Fibroblast of pulmonary artery (primary cell): ENCODE results near the gene ARID3A.

Experiments
- DNase-seq: peaks from one replicate; pipeline ENCODE4 v3.0.0-alpha.2; 2010; ENCODE audit warnings: low read depth
- H3K4me3 ChIP-seq: replicated peaks from 2 replicates; pipeline ENCODE4 v1.5.1; 2011; ENCODE audit warnings: low read depth, mild to moderate bottlenecking, control low read depth, low read length, moderate library complexity
- TF ChIP-seq, protein P1 (sequence below): IDR thresholded peaks from 2 replicates; pipeline ENCODE4 v1.5.1; 2011; ENCODE audit warnings: mild to moderate bottlenecking, control low read depth, low read length, inconsistent platforms; ENCODE audit errors: missing control alignments

ARID3A gene

DNA sequence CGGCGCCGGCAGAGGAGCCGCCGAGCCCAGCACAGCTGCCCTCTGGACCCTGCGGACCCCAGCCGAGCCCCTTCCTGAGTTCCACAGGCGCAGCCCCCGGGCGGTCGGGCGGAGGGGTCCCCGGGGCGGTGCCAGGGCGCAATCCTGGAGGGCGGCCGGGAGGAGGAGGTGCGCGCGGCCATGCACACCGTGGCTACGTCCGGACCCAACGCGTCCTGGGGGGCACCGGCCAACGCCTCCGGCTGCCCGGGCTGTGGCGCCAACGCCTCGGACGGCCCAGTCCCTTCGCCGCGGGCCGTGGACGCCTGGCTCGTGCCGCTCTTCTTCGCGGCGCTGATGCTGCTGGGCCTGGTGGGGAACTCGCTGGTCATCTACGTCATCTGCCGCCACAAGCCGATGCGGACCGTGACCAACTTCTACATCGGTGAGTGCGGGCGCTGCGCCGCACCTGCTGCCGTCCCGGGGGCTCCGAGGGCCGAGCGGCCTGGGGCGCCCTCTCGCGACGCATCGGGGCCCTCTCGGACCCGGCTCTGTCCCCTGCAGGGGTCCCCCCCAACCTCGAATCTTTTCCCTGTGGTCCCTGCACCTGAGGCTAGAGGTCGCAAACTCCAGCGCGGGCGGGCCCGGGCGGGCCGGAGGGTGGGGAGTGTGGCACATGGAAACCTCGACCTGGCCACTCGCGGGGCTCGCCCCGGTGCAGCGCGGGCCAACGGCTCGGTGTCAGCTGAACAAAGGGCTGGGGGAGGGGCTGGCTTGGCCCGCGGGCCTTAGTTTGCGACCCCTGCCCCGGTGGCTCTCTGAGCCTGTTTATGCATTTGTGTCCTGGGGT, 8.3 kb upstream of the ARID3A start, which contains the start of gene KISS1R:
TSS of gene KISS1R (plus strand) at position 11 of the 829 bp plus-strand sequence. CDS start at position 181, 170 bp downstream.
- TF ChIP-seq, protein P1, sequence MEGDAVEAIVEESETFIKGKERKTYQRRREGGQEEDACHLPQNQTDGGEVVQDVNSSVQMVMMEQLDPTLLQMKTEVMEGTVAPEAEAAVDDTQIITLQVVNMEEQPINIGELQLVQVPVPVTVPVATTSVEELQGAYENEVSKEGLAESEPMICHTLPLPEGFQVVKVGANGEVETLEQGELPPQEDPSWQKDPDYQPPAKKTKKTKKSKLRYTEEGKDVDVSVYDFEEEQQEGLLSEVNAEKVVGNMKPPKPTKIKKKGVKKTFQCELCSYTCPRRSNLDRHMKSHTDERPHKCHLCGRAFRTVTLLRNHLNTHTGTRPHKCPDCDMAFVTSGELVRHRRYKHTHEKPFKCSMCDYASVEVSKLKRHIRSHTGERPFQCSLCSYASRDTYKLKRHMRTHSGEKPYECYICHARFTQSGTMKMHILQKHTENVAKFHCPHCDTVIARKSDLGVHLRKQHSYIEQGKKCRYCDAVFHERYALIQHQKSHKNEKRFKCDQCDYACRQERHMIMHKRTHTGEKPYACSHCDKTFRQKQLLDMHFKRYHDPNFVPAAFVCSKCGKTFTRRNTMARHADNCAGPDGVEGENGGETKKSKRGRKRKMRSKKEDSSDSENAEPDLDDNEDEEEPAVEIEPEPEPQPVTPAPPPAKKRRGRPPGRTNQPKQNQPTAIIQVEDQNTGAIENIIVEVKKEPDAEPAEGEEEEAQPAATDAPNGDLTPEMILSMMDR, result peak; percentile 7
- H3K4me3 ChIP-seq, result no peak within 1 kb of the TSS
- DNase-seq, result no peak

DNA sequence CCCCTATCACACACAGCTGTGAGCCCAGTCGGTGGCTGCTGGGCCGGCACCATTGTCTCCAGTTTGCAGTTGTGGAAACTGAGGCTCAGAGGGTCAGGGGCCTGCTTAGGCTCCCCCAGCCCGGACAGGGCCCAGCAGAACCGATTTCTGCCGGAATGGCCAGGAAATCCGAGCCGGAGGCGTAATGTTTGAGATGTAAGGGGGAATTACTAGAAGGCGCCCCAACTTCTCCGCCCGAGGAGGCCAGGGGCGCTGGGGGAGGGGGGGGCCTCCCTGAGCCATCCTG, 7.7 kb upstream of the ARID3A start:
- TF ChIP-seq, protein P1, result no peak
- H3K4me3 ChIP-seq, result no peak overlapping the region
- no peak for DNase-seq

DNA sequence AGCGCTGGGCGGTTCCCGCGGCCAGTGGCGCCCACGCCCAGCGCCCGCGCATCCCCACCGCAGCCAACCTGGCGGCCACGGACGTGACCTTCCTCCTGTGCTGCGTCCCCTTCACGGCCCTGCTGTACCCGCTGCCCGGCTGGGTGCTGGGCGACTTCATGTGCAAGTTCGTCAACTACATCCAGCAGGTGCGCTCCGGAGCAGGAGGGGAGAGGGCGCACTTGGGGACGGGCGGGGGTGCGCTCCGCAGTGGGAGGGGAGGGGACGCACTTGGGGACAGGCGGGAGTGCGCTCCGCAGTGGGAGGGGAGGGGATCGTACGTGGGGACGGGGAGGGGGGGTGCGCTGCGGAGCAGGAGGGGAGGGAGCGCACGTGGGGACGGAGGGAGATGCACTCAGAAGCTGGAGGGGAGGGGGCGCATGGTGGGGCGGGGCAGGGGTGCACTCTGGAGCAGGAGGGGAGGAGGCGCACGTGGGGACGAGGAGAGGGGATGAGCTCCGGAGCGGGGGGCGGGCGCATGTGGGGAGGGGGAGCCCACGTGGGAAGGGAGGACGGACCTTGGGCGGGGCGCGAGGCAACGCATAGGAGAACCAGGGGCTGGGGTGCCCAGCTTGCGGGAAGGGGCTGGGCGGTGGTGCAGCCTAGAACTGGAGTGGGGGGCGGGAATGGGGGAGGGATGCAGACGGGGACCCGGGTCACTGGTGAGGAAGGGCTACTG, 7.2 kb upstream of the ARID3A start:
- H3K4me3 ChIP-seq, result no peak overlapping the region
- no peak for DNase-seq
- TF ChIP-seq, protein P1, result no peak

DNA sequence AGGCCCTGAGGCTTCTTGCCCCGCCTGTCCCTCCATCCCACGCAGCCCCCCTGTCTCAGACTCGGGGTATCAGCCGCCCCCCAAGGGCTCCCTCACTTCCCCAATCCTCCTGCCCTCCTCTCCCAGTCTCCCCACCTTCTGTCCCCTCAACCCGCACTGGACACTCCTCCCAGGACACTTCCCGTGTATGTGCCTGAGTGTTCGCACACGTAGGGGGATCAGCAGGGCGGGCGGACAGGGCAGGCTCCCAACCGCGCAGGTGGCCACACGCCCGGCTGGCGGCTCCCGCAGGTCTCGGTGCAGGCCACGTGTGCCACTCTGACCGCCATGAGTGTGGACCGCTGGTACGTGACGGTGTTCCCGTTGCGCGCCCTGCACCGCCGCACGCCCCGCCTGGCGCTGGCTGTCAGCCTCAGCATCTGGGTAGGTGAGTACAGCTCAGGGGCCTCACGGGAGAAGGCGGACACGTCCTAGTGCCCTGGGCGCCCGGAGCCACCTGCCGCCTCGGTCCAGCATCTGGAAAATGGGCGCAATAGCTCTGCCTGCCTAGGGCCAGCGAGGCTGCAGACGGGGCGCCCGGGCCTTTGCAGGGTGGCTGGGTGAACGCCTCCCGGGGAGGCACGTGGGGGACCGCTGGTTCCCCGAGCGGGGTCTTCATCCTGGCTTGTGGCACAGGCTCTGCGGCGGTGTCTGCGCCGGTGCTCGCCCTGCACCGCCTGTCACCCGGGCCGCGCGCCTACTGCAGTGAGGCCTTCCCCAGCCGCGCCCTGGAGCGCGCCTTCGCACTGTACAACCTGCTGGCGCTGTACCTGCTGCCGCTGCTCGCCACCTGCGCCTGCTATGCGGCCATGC, 6.4 kb upstream of the ARID3A start:
- TF ChIP-seq, protein P1, result no peak
- no peak for DNase-seq
- no peak overlapping the region for H3K4me3 ChIP-seq

DNA sequence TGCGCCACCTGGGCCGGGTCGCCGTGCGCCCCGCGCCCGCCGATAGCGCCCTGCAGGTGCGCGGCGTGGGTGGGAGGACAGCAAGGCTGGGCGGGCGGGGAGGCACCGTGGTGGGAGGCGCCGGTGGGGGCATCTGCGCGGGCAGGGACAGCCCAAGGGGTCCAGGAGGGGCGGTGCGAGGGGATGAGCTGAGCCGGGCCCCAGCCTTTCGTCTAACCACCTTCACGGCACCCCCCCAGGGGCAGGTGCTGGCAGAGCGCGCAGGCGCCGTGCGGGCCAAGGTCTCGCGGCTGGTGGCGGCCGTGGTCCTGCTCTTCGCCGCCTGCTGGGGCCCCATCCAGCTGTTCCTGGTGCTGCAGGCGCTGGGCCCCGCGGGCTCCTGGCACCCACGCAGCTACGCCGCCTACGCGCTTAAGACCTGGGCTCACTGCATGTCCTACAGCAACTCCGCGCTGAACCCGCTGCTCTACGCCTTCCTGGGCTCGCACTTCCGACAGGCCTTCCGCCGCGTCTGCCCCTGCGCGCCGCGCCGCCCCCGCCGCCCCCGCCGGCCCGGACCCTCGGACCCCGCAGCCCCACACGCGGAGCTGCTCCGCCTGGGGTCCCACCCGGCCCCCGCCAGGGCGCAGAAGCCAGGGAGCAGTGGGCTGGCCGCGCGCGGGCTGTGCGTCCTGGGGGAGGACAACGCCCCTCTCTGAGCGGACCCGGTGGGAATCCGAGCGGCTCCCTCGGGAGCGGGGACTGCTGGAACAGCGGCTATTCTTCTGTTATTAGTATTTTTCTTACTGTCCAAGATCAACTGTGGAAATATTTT, 5.6 kb upstream of the ARID3A start:
- TF ChIP-seq, protein P1, result no peak
- peak; percentile 30 for DNase-seq

DNA sequence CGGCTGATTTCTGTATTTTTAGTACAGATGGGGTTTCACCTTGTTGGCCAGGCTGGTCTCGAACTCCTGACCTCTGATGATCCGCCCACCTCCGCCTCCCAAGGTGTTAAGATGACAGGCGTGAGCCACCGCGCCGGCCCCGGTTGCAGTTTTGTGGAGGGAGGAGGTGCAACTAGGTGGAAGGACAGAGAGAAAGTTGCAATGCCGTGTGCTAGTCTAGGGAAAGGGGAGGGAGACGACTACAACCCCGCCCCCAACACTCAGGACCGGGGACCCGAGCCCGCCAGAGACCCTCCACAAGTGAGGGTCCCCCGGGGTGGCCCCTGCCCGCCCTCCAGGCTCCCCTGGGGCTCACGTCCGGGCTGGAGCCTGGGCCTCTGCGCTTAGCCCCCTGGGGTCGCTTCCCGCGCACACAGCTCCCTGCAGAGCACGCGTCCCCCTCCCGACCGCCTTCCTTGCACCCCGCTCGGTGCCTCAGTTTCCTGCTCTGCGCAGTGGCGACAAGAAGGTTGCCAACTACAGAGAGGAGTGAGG, 1.2 kb upstream of the ARID3A start:
- DNase-seq, result no peak
- H3K4me3 ChIP-seq, result peak overlapping the region; percentile 79
- TF ChIP-seq, protein P1, result no peak

More for the DNA sequence above, 5.6 kb upstream of the ARID3A start:
- no peak overlapping the region for H3K4me3 ChIP-seq
